Measurements from ENCODE around the gene WBP1L.
"Not testable (repeated sequence)": the region's sequence is repeated elsewhere in the genome, so short reads cannot be mapped to it uniquely, and the experiment has no call there.

Gene WBP1L

GRCh38 chr10:102815790-102816549, 72.2 kb downstream of the WBP1L start:
- ChIA-PET POLR2A (ENCODE audit: low non-redundant PET) (no interaction called here), CTCF (interaction anchor here (0.5 kb wide), 1 partner anchor 352 kb away, joined by 3 read pairs; no protein-coding TSS in a partner anchor)
- peak overlapping the region; percentile 82 for H3K27ac ChIP-seq
- no peak for DNase-seq (ENCODE audit: low spot score)
- no peak for TF ChIP-seq CTCF (conservative IDR thresholded peaks at IDR 0.05; ENCODE audit: low read depth)

- POLR2A ChIA-PET (ENCODE audit: low non-redundant PET), result no interaction called here
- CTCF ChIA-PET, result interaction anchor here (0.6 to 0.7 kb wide), 2 partner anchors 50 to 411 kb away, joined by 4 to 9 read pairs; no protein-coding TSS in a partner anchor
- no peak for DNase-seq (ENCODE audit: low spot score)
- peak overlapping the region; percentile 82; the same call in 1 of the 2 replicates for H3K27ac ChIP-seq
- no peak for TF ChIP-seq CTCF (conservative IDR thresholded peaks at IDR 0.05; ENCODE audit: low read depth)
Observed at GRCh38 chr10:102817175-102817574, 73.4 kb downstream of the WBP1L start.

GRCh38 chr10:102819054-102819453, 75.3 kb downstream of the WBP1L start:
- POLR2A ChIA-PET (ENCODE audit: low non-redundant PET), result no interaction called here
- CTCF ChIA-PET, result interaction anchor here (0.6 kb wide), 1 partner anchor 64 kb away, joined by 4 read pairs; no protein-coding TSS in a partner anchor
- peak overlapping the region; percentile 12 for H3K27ac ChIP-seq
- TF ChIP-seq CTCF (conservative IDR thresholded peaks at IDR 0.05; ENCODE audit: low read depth), result no peak
- DNase-seq (ENCODE audit: low spot score), result no peak

- CTCF ChIA-PET, result interaction anchor here (0.6 to 0.9 kb wide), 4 partner anchors 15 to 590 kb away, joined by 3 to 5 read pairs (median 3); no protein-coding TSS in a partner anchor
- DNase-seq (ENCODE audit: low spot score); H3K27ac ChIP-seq: not testable (repeated sequence)
- POLR2A ChIA-PET (ENCODE audit: low non-redundant PET), result interaction anchor here (0.6 kb wide), 1 partner anchor 8 kb away, joined by 3 read pairs; no protein-coding TSS in a partner anchor
Observed at GRCh38 chr10:102820008-102820407, 76.3 kb downstream of the WBP1L start.

GRCh38 chr10:102822222-102822621, 78.5 kb downstream of the WBP1L start:
- DNase-seq (ENCODE audit: low spot score), result no peak
- ChIA-PET CTCF (no interaction called here), POLR2A (ENCODE audit: low non-redundant PET) (no interaction called here)
- no peak overlapping the region; the same call in 1 of the 2 replicates for H3K27ac ChIP-seq
- TF ChIP-seq CTCF (conservative IDR thresholded peaks at IDR 0.05; ENCODE audit: low read depth), result no peak

DNA sequence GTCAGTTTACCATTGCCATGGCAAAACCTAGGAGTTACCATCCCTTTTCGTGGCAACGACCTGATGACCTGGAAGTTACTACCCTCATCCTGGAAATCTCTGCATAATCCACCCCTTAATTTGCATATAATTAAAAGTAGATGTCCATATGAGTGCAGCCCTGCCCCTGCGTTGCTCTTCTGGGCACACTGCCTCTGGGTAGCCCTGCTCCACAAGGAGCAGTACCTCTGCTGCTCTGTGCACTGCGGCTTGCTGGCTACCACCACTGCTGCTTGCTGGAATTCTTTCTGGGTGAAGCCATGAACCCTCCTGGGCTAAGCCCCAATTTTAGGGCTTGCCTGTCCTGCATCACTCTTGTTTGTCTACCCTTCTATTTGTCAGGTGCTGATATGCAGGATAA, 80.9 kb downstream of the WBP1L start:
- ChIA-PET CTCF (no interaction called here), POLR2A (ENCODE audit: low non-redundant PET) (no interaction called here)
- TF ChIP-seq CTCF (conservative IDR thresholded peaks at IDR 0.05; ENCODE audit: low read depth), result no peak
- DNase-seq (ENCODE audit: low spot score), result no peak
- no peak overlapping the region for H3K27ac ChIP-seq

All from RWPE1 (cell line).